ENCODE data around the gene PLAAT3. TPM values are rescaled to one million over a fixed set of nuclear protein-coding genes. Genes with fewer than 3 reads are reported as not detected.
"Not testable (repeated sequence)": the region's sequence is repeated elsewhere in the genome, so short reads cannot be mapped to it uniquely, and the experiment has no call there.

Gene PLAAT3
- total RNA-seq, 1 donor from 2014 or later = 149 TPM

DNA sequence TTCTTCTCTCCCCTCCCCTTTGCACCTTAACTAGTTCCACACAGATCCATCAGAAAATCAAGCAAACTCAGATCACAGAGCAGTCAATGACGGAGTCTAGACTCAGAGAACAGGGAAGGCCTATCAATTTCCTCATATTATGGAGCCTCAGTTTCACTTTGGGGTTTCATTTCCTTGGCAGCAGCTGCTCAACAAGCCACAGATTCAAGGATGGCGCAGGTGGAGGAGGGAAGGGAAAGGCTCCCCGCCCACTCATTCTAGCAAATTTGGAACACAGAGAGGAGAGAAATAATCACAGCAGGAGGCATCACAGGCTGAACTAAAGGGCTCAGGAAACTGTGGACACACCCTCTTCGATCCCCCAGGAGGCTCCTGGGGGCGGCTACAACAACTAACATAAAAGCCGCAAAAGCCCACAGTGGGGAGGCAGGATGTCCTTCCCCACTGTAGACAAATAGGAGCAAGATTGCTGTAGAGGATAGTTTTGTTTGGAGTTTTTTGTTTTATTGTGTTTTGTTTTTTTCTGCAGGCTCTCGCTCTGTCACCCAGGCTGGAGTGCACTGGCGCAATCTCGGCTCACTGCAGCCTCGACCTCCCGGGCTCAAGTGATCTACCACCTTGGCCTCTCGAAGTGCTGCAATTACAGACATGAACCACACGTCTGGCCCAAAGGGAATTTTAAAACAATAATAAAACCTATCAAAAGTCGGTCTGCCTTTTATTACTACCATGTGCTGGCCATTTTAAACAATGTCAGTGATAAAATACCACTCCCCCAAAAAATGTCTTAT is 3.4 kb downstream of the PLAAT3 start:
- no peak for DNase-seq
- no peak for ATAC-seq
- intact Hi-C loops (cut with micrococcal nuclease) = no loop called here

DNA sequence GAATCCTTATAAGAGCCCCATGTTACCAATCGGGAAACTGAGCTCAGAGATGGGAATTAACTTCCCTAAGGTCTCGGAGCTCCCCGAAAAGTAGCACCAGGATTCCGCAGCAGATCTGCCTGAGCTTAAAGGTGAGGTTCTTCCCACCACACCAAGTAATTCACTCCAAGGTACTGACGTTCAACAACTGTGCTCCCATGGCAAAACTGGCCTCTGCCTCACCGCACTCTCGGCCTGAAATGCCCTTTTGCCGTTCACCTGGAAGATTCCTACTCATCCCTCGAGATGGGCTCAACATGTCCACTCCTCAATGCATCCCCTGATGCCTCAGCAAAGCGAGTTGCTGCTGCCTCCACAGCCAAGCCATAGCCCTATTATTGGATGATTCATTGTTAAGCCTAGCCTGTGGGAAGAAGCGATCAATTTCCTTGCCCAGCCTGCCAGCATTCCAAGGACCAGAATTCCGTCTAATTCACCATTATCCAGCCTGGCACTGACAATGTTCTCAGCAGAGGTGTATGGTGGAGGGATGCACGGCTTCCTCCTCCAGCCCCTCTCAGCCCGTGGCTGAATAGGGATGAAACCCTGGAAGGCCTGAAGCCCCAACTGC is 4.2 kb downstream of the PLAAT3 start:
- intact Hi-C loops (cut with micrococcal nuclease) = no loop called here
- no peak for ATAC-seq
- DNase-seq = no peak

DNA sequence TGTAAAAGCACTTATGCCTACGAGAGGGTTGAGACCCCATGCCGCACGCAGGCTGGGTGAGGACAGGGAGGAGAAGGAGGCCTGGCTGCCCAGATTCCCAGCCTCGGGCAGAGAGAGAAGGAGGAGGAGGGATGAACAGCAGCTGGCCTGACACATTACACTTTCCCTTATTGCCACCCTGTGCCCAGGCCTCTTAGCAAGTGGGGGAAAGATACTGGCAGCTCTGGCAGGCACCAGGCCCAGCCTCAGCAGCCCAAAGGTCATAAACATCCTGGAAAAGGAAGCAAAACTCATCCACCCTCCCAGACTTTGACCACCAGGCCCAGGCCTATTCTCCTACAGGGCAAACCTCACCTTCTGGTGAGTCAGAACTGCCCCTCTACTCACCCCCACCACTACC is 4.7 kb downstream of the PLAAT3 start:
- DNase-seq (peak; percentile 68), ATAC-seq (peak; percentile 67)
- intact Hi-C loops (cut with micrococcal nuclease) = no loop called here

DNA sequence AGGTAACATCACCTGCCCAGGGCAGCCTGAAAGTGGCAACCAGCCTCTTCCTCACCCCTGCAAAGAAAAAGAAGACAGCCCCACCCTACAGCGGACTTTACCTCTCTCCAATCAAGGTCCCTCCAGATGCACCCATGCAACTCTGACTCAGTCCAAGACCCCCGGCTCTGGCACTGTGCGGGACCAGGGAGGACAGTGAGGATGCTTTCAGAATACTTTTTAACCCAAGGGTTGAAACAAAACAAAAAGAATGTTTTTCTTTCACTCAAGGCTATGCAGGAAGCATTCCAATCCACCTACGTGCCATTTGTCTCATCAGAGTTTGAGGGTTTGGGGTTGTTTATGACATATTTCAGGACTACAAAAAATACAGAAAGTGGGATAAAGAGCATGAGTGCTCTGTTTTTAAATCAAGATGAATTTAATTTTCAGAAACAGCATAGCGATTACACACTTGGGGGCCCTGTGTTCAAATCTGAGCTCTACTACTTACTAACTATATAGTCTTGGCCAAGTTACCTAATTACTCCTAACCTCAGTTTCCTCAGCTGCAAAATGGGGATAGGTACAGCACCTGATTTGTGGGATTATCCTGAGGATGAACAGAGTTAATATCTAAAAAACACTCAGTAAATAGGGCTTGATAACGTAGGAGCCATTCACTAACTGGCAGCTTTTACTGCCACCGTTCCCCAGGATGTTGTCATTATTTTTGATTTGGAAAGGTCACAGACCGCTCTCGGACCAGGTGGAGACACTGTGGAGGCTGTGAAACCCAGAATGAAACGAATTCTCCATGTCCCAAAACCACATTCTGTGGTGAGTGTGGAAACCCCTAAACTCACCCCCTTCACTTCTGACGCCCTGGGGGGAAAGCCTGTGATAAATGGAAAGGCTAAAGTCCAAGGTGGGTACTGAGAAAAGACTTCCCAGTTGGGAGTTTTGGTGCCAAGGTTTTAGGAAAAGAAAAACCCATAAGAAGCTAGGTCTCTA is 5.6 kb downstream of the PLAAT3 start:
- DNase-seq (no peak), ATAC-seq (no peak)
- intact Hi-C loops (cut with micrococcal nuclease) = no loop called here

GRCh38 chr11:63603180-63603518 is 11.1 kb downstream of the PLAAT3 start:
- intact Hi-C loops (cut with micrococcal nuclease) = no loop called here
- ATAC-seq = peak; percentile 48
- DNase-seq = no peak

GRCh38 chr11:63602290-63603179 is 11.7 kb downstream of the PLAAT3 start:
- DNase-seq; intact Hi-C loops (cut with micrococcal nuclease): not testable (repeated sequence)
- peak; percentile 24 for ATAC-seq

DNA sequence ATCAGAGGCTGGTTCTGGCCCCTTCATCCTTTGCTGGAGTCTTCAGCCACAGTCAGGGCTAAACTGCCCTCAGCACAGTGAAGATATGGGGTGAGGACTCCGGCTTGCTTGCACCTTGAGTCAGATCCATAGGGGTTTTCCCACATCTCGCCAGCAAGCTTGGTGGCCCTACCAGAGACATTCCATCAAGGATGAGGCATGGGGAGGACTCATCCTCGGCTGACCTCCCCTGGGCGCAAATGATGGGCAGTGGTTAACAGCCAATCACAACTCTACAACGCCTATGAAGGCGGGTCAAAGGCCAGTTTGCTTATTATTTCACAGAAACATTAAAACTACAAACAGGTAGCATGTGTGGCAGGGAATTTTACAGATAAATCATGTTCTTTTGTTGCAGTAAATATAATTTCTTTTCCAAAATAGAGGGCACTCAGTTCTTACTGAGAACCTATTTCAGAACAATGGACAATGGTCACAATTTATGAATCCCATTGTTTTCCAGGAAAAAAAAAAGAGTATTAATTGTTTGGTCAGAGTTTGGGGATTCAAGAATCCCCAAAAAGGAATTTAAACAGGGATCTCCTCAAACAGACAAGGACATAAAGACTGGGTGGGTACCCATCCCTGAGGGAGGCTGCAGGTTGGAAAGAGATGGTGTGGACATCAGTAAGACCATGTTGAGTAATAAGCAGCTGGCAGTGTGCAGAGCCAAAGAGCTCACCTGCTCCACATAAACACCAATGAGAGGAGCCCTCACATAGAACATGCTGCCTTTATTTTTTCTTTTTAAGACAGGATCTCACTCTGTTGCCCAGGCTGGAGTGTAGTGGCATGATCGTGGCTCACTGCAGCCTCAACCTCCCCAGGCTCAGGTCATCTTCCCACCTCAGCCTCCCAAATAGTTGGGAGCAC is 14.8 kb downstream of the PLAAT3 start:
- ATAC-seq = no peak
- DNase-seq = no peak
- intact Hi-C loops (cut with micrococcal nuclease) = no loop called here

DNA sequence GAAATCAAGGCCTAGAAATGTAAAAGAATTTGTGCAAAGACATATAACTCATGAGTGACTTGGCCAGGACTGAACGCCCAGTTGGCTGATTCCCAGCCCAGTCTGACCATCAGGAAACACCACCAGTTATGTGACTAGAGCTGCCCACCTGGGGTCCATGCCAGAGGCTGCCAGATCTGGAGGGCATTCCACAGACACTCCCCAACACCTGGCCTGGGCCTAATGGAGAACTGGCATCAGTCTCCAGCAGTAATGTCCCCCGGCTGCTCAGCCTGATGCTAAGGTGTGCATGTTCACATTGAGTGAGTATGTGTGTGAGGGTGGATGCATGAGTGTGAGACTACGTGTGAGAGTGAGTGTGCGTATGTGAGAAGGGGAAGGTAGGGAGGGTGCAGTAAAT is 15.7 kb downstream of the PLAAT3 start:
- intact Hi-C loops (cut with micrococcal nuclease) = no loop called here
- ATAC-seq = no peak
- DNase-seq = no peak

- ATAC-seq (no peak), DNase-seq (no peak)
- intact Hi-C loops (cut with micrococcal nuclease) = no loop called here
These were observed 18.9 kb downstream of the PLAAT3 start for GRCh38 chr11:63595296-63595695.

DNA sequence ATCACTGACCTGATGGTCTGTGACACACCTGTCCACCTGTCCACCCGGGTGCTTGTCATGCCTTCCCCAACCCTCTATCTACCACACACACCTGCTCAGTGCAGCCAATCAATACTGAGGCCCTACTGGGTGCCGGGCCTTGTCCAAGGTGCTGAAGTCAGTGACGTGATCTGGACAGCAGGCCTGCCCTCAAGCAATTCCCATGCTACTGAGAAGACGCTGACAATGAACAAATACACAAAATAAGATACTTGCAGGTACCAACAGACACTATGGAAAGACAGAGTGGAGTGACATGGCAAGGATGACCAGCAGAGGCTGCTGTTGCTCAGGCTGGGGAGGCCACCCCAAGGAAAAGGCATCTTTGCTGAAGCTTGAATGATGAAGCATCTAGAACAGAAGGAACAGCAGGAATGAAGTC is 21.2 kb downstream of the PLAAT3 start:
- intact Hi-C loops (cut with micrococcal nuclease) = no loop called here
- DNase-seq (no peak), ATAC-seq (no peak)

DNA sequence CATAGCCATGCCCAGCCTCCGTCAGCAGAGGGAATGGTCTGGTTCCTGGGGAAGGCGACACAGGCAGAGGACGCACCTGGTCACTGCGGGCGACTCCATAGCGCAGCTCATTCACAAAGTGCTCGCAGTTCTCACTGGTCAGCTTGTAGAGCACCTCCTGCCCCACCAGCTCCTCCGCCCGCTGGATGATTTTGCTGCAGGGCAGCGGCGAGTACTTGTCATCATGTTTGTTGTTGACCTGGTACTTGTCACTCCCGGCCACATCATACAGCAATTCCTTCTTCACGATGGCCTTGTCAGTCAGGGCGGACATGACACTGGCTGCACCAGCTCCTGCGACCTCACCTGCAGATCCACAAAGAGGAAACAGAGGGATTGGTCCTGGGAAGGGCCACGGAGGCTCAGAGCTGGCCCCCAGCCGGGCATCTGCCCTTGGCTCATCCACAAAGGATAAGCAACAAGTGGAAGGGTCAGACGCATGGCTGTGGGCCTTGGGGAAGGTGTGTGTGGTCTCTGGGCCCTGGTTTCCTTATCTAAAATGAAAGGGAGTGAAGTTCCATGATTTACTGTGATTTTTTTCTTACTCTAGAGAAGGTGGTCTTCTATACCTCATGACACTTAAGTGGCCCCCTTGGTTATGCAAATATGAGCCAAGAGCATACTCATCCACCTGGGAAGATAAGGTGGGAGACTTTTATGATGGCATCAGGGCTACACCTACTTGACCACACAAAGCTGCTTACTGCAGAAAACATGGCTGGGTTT is 24.0 kb downstream of the PLAAT3 start:
- no peak for DNase-seq
- no peak for ATAC-seq
- intact Hi-C loops (cut with micrococcal nuclease) = no loop called here

GRCh38 chr11:63589000-63589399 is 25.2 kb downstream of the PLAAT3 start:
- intact Hi-C loops (cut with micrococcal nuclease) = no loop called here
- peak; percentile 49 for DNase-seq
- ATAC-seq = peak; percentile 66

DNA sequence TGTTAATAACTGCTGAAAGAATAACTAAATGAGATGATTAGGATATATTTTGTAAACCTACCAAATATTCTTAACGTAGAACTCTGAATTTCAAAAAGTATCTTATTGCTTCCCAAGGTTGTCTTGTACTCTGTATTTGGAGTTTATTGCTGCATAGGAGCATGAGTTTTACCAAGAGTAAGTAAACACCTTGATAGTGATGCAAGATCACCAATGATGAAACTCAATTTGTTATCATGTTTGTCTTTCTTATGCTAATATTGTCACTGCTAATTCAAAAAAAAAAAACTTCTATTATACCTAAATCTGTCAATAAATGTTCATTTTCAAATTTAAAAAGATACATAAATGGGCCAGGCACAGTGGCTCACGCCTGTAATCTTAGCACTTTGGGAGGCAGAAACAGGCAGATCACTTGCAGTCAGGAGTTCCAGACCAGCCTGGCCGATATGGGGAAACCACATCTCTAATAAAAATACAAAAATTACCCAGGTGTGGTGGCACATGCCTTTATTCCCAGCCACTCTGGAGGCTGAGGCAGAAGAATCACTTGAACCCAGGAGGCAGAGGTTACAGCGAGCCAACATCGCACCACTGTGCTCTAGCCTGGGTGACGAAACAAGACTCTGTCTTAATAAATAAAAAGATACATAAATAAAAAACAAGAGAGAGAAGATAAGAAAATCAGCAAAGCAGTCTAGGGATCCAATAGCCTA is 27.6 kb downstream of the PLAAT3 start:
- intact Hi-C loops (cut with micrococcal nuclease) = no loop called here
- no peak for DNase-seq
- ATAC-seq = no peak

DNA sequence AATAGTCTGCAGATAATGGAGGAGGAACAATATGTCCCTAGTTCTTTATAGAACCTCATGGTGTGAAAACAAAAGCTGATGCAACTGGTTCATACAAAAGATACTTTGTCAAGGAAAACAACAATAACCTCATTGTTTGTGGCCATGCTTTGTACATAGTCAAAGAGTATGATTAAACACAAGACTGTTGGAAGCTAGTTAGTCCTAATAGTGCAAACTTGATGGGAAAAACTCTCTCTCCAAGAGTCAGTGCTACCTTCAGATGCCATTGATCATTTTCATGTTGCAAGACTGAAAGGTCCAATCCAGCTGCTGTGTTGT is 30.9 kb downstream of the PLAAT3 start:
- ATAC-seq = no peak
- DNase-seq = no peak
- intact Hi-C loops (cut with micrococcal nuclease) = no loop called here

DNA sequence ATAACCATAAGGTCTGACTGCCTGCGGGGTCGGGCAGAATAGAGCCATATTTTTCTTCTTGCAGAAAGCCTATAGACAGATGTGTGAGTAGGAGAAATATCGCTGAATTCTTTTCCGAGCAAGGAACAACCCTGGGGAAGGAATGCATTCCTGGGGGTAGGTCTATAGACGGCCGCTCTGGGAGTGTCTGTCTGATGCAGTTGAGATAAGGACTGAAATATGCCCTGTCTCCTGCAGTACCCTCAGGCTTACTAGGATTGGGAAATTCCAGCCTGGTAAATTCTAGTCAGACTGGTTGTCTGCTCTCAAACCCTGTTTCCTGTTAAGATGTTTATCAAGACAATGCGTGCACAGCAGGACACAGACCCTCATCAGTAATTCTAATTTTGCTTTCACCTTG is 33.0 kb downstream of the PLAAT3 start:
- intact Hi-C loops (cut with micrococcal nuclease); ATAC-seq; DNase-seq: not testable (repeated sequence)

GRCh38 chr11:63578882-63579281 is 35.4 kb downstream of the PLAAT3 start:
- intact Hi-C loops (cut with micrococcal nuclease); DNase-seq; ATAC-seq: not testable (repeated sequence)
